CD4-positive, alpha-beta T cell treated with Interleukin-15 for 4 hours (primary cell): Measurements from ENCODE around the gene ARMC6.
"Not testable (repeated sequence)": the region's sequence is repeated elsewhere in the genome, so short reads cannot be mapped to it uniquely, and the experiment has no call there.

Experiments used
- DNase-seq: peaks from one replicate; pipeline ENCODE4 v3.0.0-alpha.2; 2020; ENCODE audit warnings: low spot score

ARMC6 gene

DNA sequence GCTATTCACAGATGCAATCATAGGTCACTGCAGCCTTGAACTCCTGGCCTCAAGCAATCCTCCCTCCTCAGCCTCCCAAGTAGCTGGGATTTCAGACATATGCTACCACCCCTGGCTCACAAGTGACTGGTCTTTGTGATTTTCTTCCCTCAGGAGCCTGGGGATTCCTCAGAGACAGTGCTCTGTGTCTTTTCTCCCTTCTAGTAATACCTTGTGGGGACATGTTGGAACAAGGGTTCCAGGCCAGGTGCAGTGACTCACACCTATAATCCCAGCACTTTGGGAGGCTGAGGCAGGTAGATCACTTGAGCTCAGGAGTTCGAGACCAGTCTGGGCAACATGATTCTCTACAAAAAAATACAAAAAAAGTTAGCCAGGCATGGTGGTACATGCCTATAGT, 10.0 kb upstream of the ARMC6 start:
- DNase-seq, result not testable (repeated sequence)

- no peak for DNase-seq
Measured at GRCh38 chr19:19025861-19026260, 7.5 kb upstream of the ARMC6 start.

GRCh38 chr19:19026299-19026971, 7.0 kb upstream of the ARMC6 start:
- no peak for DNase-seq

DNA sequence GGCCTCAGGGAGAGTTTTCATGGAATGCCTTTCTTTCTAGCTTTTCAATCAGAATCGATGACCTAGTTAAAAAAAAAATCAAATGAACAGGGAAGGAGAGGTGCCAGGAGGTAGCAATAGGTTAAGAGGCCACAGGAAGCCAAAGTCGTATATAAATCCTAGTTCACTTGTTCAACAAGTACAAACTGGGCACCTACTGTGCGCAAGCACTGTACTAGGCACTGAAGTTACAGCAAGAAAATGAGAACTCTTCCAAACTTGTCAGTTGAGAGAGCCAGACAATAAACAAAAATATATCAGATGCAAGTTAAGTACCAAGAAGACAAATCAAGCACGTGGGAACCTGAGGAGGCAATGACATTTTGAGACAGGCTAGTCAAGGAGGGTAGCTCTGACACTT, 6.2 kb upstream of the ARMC6 start:
- DNase-seq, result no peak

DNA sequence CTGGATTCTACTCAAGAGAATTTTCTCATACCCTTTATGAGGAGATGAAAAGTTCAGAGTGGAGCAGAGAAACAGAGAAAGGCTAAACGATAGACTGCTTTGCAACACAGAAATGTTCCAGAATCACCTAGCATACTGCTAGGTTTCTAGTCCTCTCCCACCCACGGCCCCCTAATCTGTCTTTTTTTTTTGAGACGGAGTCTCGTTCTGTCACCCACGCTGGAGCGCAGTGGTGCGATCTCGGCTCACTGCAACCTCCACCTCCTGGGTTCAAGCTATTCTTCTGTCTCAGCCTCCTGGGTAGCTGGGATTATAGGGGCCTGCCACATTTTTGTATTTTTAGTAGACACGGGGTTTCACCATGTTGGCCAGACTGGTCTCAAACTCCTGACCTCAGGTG, 4.9 kb upstream of the ARMC6 start:
- DNase-seq, result no peak

GRCh38 chr19:19031891-19032290, 1.5 kb upstream of the ARMC6 start:
- DNase-seq, result no peak

GRCh38 chr19:19032420-19033175, 805 bp upstream of the ARMC6 start:
- DNase-seq, result peak; percentile 64

DNA sequence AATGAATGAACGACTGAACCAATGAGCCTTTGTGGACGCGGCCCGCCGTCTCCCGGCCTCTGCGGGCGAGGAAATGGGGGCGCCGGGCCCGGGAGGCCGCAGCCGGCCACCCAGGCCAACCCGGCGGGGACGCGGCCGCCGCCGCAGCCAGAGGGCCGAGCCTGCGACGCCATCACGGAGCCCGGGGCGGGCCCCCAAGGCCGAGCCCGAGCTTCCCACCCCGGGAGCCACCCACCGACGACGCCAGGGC, 302 bp upstream of the ARMC6 start:
- no peak for DNase-seq

- DNase-seq, result peak; percentile 68
Measured at GRCh38 chr19:19034204-19034624, 811 bp downstream of the ARMC6 start.

GRCh38 chr19:19039901-19040300, 6.5 kb downstream of the ARMC6 start:
- DNase-seq, result peak; percentile 30

GRCh38 chr19:19040417-19040816, 7.0 kb downstream of the ARMC6 start:
- no peak for DNase-seq

DNA sequence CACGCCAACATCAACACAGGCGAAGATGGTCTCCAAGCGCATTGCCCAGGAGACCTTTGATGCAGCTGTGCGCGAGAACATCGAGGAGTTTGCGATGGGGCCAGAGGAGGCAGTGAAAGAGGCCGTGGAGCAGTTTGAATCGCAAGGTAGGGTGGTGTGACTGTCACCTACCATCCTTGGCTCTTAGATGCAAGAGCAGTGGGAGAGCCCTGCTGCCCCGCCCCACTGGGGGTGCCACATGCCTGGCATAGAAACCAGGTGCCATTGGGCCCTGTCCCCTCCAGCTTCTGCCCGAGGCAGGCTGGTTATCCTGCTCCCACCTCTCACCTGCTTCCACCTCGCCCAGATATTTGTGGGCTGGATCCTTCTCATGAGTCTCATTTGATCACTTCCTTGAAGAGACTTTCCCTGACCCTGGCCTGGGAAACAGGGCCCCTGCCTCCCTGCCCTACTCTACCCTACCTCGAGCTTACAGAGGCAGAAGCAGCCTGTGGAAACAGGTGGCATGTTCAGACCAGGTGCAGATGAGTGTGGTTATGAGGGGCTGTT, 9.4 kb downstream of the ARMC6 start:
- DNase-seq, result no peak

- no peak for DNase-seq
Measured at GRCh38 chr19:19043481-19043880, 10.1 kb downstream of the ARMC6 start.

DNA sequence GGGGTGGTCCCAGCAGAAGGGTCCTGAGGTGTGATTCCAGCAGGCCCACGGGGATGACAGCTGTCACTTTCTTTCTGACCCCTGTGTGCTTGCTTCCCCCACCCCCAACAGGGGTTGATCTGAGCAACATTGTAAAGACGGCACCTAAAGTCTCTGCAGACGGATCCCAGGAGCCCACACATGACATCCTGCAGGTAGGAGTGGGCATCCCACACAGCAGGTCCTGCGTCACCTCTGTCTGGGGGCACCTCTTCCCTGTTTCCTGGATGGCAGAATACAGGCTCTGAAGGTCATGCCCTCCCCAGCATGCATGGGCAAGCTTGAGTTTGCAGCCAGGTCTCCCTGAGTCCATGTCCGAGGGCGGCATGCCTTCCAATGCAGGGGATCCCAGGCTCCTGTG, 10.5 kb downstream of the ARMC6 start:
- no peak for DNase-seq

DNA sequence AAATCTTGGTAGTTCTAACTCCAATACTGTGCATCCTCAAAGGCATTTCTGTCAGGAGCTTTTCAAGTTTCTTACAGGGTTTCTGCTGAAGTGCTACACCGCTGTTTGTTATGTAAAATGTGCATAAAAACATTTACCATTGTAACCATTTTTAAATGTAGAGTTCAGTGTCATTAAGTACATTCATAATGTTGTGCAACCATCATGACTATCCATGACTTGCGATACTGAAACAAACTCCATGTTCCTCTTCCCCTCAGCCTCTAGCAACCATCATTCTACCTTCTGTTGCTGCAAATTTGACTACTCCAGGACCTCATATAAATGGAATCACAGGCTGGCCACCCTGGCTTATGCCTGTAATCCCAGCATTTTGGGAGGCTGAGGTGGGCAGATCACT, 16.0 kb downstream of the ARMC6 start:
- DNase-seq, result no peak

- DNase-seq, result no peak
Measured at GRCh38 chr19:19050104-19050503, 16.7 kb downstream of the ARMC6 start.

DNA sequence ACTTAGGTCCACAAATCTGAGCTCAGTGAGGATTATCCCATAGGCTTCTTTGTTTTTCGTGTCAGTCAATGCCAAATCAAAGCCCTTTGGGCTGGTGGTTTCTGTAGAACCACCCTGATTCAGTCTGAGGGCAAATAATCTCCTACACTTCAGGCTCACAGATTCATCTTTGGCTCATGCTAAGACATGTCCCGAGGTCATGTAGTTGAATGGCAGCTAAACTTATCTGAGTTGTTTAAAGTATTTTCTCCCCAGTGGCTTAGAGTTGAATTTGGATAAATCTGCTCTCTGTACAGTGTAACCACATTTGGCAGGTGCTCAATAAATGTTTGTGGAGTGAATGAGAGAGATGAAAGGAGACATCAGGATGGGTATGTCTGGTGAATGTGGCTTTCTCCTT, 17.3 kb downstream of the ARMC6 start:
- DNase-seq, result no peak

DNA sequence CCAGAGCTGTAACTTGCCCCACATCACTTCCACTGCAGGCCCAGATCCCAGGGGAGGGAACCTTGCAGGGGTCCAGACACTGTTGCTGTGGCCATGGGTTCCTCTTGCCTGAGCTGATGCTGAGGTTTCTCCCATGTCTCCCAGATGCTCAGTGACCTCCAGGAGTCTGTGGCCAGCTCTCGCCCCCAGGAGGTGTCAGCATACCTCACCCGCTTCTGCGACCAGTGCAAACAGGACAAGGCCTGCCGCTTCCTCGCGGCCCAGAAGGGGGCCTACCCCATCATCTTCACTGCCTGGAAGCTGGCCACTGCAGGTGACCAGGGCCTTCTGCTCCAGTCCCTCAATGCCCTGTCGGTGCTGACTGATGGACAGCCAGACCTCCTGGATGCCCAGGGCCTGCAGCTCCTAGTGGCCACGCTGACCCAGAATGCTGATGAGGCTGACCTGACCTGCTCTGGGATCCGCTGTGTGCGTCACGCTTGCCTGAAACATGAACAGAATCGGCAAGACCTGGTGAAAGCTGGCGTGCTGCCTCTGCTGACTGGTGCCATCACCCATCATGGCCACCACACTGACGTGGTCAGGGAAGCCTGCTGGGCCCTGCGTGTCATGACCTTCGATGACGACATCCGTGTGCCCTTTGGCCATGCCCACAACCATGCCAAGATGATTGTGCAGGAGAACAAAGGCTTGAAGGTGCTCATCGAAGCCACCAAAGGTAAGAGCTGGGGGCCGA, 18.2 kb downstream of the ARMC6 start:
- no peak for DNase-seq

DNA sequence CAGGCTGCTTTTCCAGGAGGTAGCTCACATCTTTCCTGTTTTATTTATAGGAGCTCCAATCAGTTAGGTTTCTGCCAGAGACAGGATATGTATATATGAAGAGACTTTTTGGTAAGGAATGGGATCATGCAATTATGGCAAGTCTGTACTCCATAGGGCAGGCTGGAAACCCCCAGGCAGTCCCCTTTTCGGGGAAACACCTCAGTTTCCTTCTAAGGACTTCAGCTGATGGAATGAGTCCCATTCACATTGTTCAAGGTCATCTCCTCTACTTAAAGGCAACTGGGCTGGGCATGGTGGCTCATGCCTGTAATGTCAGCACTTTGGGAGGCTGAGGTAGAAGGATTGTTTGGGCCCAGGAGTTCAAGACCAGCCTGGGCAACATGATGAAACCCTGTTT, 19.5 kb downstream of the ARMC6 start:
- DNase-seq, result no peak

DNA sequence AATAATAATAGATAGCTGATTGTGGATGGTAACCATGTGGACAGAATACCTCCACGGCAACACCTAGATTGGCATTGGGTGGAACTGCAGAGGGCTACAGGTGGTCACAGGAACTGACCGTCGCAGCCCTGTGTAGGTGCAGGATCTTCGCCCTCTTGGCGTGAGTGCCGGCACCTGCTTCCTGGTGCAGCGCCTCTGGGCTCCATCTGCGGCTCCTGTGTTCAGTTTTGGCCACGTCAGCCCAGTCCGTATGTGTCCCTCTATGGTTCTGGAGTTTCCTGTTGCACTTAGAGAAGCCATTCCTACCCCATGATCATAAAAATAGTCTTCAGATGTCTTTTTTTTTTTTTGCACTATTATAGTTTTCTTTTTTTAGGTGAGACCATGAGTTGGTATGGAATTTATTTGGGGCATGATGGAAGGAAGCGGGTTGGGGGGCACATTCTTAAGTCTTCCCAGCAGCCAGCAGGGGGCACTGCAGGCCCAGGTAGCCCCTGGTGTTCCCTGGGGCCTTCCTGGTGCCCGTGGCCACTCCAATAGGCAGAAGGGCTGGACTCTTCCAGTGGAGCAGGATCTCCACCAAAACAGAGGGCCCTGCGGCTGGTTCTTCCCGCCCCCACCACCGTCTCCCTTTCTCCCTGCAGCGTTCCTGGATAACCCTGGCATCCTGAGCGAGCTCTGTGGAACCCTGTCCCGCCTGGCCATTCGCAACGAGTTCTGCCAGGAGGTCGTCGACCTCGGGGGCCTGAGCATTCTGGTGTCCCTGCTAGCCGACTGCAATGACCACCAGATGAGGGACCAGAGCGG, 20.3 kb downstream of the ARMC6 start:
- peak; percentile 58 for DNase-seq

GRCh38 chr19:19054315-19054938, 21.0 kb downstream of the ARMC6 start:
- DNase-seq, result no peak

- no peak for DNase-seq
Measured at GRCh38 chr19:19054939-19055440, 21.6 kb downstream of the ARMC6 start.
